Measurements from ENCODE around the gene GHDC.

DNA sequence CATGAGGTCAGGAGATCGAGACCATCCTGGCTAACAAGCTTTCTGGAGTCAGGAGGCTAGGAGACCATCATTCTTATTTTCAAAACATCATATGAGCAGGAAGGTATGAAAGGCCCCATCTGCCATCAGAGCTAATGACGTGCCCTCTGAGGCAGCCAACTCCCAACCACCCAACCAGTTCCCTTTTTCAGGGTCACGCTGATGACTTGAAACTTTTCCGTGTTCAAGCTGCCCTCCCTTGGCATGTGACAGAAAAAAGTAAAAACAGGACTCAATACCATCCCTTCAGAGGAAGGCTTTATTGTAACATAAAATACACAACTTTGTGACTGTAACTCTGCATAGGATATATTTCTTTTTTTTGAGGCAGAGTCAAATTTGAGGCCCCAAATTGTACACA, 4.6 kb upstream of the GHDC start:
- TF ChIP-seq CTCF (conservative IDR thresholded peaks at IDR 0.05 in 1 of 2, IDR thresholded peaks at IDR 0.05 in 1 of 2; ENCODE audit: extremely low read depth in 1 of 2, insufficient read depth in 1 of 2, low read depth in 1 of 2, low read length in 2 of 2) (no peak), EZH2 (IDR thresholded peaks at IDR 0.05; ENCODE audit: borderline replicate concordance, low read length) (no peak)

All from mammary epithelial cell (primary cell).